GM19351 (cell line): ENCODE measurements around the gene CDH4.

Experiments used
- ATAC-seq: cut with Tn5 transposase; IDR thresholded peaks from one replicate; pipeline ENCODE4 v1.9.1; 2021; ENCODE audit warnings: mild to moderate bottlenecking, moderate library complexity; ENCODE audit not compliant: unreplicated experiment

CDH4 gene

GRCh38 chr20:61805781-61806180 lies 553.7 kb downstream of the CDH4 start:
- no peak for ATAC-seq

GRCh38 chr20:61806314-61806713 lies 554.3 kb downstream of the CDH4 start:
- no peak for ATAC-seq

GRCh38 chr20:61806995-61807394 lies 554.9 kb downstream of the CDH4 start:
- ATAC-seq, result no peak

- no peak for ATAC-seq
Measured at GRCh38 chr20:61807471-61808160, 555.6 kb downstream of the CDH4 start.

- ATAC-seq, result no peak
Measured at GRCh38 chr20:61808447-61808846, 556.4 kb downstream of the CDH4 start.

- ATAC-seq, result no peak
Measured at GRCh38 chr20:61809006-61809770, 557.1 kb downstream of the CDH4 start.

GRCh38 chr20:61810066-61810737 lies 558.1 kb downstream of the CDH4 start:
- ATAC-seq, result no peak

- no peak for ATAC-seq
Measured at GRCh38 chr20:61810738-61811135, 558.7 kb downstream of the CDH4 start.

GRCh38 chr20:61811166-61811565 lies 559.1 kb downstream of the CDH4 start:
- ATAC-seq, result no peak

GRCh38 chr20:61812121-61812844 lies 560.2 kb downstream of the CDH4 start:
- ATAC-seq, result no peak

- no peak for ATAC-seq
Measured at GRCh38 chr20:61812845-61813485, 560.9 kb downstream of the CDH4 start.

- ATAC-seq, result no peak
Measured at GRCh38 chr20:61813791-61814190, 561.7 kb downstream of the CDH4 start.

- no peak for ATAC-seq
Measured at GRCh38 chr20:61814244-61814643, 562.2 kb downstream of the CDH4 start.

GRCh38 chr20:61814726-61815125 lies 562.7 kb downstream of the CDH4 start:
- no peak for ATAC-seq

- no peak for ATAC-seq
Measured at GRCh38 chr20:61815176-61815575, 563.1 kb downstream of the CDH4 start.

GRCh38 chr20:61815678-61816077 lies 563.6 kb downstream of the CDH4 start:
- no peak for ATAC-seq

- ATAC-seq, result no peak
Measured at GRCh38 chr20:61816606-61817460, 564.8 kb downstream of the CDH4 start.

GRCh38 chr20:61817575-61817974 lies 565.5 kb downstream of the CDH4 start:
- ATAC-seq, result no peak

GRCh38 chr20:61818746-61819573 lies 566.9 kb downstream of the CDH4 start:
- ATAC-seq, result no peak
